GM19239 (cell line): ENCODE data around the gene LACRT.
"Not testable (repeated sequence)": the region's sequence is repeated elsewhere in the genome, so short reads cannot be mapped to it uniquely, and the experiment has no call there.

Experiments used
- DNase-seq: peaks from one replicate; pipeline ENCODE4 v3.0.0; 2011; ENCODE audit warnings: low spot score; ENCODE audit not compliant: insufficient read length
- FAIRE-seq: peaks from 2 replicates; lab custom pipeline; 2011; peaks lifted over from hg19 to GRCh38; lab: Jason Lieb, UNC

Gene LACRT

DNA sequence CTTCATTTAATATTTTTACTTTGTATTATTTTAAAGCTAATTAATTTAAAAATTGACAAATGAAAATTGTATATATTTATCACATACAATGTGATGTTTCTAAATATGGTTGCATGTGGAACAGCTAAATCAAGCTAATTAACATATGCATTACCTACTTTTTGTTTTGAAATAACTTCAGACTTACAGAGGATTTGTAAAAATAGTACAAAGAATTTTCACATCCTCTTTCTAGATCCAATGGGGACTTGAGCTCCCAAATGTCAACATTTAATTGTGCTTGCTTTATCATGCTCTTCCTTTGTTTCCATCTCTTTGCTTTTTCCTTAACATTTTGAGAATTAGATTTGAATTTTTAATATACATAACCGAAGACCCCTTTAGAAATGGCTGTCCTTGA is 6.9 kb upstream of the LACRT start:
- FAIRE-seq (no peak), DNase-seq (no peak)

DNA sequence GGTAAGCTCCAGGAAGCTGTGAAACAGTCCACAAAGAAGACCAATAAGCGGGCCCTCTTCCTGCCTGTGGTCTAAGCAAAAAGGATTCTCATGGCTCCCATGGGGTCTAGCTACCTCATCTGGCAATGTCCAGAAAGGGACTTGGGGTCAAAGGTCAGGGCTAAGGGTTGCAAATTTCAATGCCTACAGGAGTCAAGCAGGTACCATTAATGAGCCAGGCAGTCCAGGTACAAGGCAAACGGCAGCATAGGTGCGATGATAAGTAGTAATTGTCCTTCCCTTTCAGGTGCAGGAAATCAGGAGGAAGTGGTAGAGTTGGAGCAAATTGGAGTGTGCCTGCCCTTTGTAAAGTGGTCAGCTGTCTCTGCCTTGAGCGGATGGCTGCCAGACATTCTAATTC is 6.4 kb upstream of the LACRT start:
- FAIRE-seq (no peak), DNase-seq (no peak)

- not testable (repeated sequence) for DNase-seq, FAIRE-seq
Measured at GRCh38 chr12:54639112-54639511, 4.4 kb upstream of the LACRT start.

DNA sequence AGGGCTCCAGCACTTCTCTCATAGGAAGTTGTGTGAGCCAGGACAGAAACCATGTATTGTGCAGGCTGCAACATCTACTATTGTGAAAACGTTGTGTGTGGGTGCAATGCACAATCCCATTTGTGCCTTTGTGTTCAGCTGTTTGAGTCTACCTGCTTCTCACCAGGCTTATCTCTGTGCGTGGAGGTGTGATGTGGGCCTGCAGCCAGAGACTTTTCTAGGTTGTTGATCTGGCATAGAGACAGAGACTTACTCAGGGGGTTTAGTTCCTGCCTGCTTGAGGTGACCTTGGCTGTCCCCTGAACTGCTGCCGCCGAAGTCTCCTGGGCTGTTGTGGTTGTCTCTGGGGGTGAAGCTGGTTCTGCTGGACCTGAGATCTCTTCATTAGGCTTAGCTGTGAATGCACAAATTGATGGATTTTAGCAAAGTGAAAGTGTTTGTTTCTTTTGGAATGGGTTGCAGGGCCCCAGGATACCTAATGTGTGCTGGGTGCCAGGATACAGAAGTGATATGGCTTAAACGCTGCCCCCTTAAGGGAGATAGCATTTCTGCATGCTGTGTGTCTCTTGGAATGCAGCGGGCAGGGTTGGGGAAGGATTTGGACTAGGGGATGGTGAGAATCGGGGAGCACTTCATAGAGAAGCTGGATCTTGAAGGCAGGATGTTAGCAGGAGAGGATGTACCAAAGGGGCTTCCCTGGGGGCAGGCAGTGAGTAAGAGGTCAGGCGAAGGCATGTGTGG is 2.5 kb downstream of the LACRT start:
- FAIRE-seq (no peak), DNase-seq (no peak)

DNA sequence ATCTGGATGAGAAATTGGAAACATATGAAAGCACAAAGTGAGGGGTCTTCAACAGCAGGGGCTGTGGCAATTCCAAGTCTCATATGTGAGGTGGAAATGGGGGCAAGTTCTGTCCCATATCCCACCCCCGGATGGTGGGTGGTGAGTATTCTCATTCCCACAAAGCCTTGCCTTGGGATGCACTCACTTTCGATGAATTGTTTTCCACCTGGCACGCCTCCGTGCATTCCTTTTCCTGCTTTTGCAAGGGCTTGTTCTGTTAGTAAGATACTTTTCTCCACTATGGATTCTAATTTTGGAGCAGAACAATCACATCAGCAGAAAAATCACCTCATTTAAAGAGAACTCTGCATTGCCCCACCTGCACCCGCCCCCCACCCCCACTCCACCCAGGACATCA is 3.1 kb downstream of the LACRT start:
- no peak for FAIRE-seq
- no peak for DNase-seq

GRCh38 chr12:54629925-54630324 is 4.8 kb downstream of the LACRT start:
- FAIRE-seq (no peak), DNase-seq (no peak)

DNA sequence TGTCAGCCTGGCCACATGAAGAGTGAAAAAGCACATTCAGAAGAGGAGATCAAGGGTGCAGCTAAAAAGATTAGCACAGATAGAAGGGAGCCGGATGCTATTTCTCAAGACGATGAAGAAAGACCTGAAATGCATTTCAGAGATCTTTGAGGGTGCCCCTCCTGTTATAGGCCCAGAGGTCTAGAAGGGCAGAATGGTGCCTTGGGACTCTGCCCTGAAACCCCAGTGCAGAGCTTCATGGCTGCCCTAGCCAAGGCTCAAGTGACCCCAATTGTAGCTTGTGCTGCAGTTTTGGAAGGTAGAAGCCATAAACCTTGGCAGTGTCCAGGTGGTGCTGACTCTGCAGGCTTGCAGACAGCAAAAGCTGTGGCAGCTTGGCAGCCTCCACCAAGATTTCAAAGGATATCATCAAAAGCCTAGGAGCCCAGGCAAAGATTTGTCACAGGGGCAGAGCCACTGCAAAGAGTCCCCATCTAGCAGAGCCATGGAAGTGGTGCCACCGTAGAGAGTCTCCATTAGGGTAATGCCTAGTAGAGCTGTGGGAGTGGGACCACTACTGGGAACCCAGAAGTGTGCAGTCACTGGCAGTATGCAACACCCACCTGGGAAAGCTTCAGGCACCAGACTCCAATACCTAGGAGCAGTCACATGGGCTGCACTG is 6.4 kb downstream of the LACRT start:
- no peak for DNase-seq
- no peak for FAIRE-seq

DNA sequence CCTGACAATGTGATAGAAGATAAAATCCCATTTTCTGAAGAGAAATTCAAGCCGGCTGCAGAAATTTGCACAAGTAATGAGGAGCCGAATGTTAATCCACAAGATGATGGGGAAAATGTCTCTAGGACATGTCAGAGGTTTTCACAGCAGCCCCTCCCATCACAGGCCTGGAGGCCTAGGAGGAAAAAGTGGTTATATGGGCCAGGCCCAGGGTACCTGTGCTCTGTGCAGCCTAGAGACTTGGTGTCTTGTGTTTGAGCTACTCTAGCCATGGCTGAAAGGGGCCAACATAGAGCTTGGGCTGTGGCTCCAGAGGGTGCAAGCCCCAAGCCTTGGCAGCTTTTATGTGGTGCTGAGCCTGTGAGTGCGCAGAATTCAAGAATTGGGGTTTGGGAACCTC is 7.4 kb downstream of the LACRT start:
- DNase-seq (no peak), FAIRE-seq (no peak)

DNA sequence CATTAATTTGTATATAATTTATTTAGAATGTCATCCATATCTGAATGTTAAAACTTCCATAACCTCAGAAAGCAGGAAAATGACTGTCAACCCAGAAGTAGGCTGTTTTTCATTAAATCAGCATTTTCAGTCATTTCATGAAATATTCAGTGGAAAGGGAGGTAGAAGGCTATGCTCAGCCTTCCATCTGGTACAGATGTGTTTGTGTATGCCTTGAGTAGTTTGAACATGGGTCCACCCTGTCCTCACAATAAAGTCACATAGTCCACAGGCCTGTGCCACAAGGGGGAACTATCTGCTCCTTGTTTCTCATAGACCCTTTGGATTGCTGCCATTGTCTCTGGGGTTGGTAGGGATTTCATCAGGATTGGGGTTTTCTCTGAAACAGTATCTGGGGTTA is 9.1 kb downstream of the LACRT start:
- DNase-seq (no peak), FAIRE-seq (no peak)

DNA sequence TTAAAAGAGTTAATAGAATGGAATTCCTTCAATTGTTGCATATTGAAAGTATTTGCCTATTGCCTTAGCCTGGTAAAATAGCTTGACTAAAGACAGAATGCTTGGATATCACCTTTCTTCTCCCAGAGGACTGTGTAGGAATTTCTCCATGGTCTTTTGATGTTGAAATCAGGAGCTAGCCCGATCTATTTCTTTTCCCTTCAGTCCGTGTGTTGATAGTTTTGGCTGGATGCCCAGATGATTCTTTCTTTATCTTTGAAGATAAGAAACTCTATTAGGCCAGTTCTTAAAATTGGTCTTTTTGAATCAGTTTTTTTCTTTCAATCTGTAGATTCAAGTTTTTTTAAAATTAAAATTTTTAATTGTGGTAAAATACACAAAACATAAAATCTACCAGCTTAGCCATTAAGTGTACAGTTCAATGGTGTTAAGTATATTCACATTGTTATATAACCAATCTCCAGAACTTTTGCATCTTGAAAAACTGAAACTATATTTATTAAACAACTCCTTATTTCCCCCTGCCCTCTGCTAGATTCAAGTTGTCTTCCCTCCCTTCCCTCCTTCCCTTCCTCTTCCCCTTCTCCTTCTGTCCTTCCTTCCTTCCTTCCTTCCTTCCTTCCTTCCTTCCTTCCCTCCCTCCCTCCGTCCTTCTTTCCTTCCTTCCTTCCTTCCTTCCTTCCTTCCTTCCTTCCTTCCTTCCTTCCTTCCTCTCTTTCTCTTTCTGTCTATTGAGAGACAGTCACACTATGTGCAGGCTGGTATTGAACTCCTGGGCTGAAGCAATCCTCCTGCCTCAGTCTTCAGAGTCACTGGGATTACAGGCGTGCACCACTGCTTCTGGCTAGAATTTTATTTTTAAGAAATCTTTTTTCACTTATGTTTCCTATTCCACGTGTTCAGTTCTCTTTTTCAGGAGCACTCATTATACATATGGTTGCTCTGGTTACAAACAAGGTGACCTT is 10.1 kb downstream of the LACRT start:
- FAIRE-seq (no peak), DNase-seq (no peak)

- no peak for FAIRE-seq
- no peak for DNase-seq
Measured at GRCh38 chr12:54622463-54623183, 12.1 kb downstream of the LACRT start.

DNA sequence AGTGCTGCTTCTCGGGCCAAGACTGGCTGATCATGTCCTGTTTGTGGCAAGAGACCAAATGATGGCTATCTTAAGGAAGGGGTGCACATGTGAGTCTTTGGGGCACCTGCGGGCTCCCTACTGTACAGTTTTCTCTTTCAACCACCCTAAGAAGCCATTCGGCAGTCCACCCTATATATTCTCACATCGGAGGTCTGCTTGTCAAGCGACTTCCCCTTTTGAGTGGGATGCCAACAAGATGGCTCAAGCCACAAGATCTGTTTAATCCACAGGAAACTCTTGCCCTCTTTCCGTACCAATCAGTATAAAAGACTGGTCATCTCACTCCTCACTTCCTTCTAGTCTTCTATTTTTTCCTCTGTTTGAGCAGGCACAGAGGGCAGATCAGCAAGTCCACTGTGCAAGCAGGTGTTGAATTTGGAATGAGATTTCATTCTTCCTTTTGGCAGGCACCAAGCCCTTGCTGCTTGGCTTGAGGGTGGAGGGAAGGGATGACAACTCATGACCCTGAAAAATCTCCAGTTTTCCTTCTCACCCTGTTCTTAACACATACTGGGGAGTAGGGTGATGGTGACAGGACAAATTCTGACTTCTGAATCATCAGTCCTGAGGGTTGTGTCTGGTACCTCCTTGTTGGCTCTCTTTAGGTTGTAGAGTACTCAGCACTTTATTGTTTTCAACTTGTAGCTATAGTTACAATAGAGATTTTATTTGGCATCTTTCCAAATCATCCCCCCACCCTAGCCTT is 17.6 kb downstream of the LACRT start:
- FAIRE-seq (no peak), DNase-seq (no peak)

DNA sequence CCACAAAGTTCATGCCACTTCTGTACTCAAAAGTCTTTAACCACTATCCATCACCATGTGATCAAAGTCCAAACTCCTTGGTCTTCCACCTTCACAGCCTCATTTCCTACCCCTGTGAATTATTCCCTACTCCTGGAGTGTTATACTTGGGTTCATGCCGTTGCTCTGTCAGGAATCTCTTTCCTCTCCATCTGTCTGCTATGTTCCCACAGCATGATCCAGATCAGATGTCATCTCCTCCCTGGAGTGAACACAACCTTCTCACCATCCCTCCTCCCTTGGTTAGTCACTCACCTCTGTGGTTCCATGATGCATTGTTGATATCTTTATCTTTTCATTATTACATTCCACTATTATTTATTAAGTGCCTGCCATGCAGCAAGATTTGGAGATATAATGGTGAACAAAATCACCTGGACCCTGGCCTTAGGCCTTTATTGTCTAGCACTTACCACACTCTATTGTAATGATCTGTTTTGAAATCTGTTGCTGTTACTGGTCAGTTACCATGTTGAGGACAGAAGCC is 22.4 kb downstream of the LACRT start:
- FAIRE-seq (no peak), DNase-seq (no peak)

DNA sequence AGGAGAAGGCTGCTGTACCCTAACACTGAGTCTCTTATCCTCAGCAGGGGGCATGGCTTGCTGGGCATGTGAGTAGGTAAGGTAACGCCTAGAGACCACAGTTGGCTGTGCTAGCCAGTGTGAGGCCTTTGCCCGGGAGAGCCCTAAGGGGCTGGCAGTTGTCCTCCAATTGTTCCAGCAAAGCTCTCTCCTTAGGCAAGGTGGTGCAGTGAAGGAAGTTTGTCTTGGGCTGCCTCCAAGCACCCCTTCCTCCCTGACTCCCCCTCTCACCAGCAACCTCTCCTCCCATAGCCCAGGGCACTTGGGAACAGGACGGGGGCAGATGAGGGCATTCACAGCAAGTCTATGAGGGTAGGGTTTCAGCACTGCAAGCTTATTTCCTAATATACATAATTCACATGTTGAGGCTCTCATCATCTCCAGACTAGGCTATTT is 23.0 kb downstream of the LACRT start:
- DNase-seq, result no peak

DNA sequence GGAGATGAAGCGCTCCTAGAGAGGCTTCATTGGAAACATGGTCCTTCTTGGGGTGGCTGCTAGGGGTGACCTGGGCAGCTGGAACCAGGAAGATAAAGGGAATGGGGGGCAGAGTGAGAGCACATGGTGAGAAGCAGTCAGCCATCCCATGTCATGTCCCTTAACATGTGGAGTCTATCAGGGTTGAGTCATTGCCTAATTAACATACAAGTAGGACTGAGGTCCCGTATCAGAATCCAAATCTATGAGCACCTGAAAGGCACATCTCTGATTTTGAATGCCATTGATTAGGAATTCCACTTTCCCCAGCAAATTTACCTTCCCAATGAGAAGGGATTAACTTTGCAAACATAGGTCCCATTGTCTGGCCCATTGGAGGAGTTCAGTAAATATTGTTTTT is 25.9 kb downstream of the LACRT start:
- DNase-seq, result no peak
- no peak for FAIRE-seq

More for the DNA sequence above, 23.0 kb downstream of the LACRT start:
- no peak for FAIRE-seq

DNA sequence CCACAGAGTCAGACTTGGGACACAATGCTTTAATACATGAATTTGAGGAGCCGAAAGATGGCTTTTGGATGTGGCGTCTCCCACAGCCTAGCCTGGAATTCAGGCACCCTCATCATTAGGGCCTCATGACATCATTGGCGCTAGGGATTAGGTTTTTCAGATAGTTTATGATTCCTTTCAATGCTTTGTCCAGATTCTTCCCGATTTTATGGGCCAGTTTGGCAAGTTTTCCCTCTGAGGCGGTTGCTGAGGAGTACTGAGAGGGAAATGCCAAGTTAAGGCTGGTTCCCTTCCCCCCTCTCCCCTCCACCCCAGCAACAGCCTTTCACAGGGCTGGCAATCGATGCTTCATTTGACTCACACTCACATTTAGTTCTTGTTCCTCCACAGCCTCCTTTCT is 26.5 kb downstream of the LACRT start:
- FAIRE-seq (no peak), DNase-seq (no peak)

DNA sequence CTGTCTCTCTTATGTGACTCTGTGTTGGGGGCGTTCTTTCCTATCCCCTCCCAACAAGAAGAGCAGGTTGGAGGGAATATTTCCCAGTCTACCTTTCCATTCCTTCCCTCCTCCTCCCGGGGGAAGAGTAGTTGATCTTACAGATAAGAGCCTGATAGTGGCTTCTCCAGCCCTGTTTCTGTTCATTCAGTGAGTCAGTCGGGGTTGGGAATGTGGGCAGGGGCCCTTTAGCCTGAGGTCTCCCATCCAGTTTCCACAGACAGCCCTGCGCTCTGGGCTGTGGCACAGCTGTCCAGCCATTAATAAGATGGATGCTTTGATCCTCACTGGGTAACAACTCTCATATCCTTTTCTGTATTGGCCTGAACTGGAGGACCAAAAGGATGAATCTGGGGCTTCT is 28.1 kb downstream of the LACRT start:
- FAIRE-seq (no peak), DNase-seq (no peak)

DNA sequence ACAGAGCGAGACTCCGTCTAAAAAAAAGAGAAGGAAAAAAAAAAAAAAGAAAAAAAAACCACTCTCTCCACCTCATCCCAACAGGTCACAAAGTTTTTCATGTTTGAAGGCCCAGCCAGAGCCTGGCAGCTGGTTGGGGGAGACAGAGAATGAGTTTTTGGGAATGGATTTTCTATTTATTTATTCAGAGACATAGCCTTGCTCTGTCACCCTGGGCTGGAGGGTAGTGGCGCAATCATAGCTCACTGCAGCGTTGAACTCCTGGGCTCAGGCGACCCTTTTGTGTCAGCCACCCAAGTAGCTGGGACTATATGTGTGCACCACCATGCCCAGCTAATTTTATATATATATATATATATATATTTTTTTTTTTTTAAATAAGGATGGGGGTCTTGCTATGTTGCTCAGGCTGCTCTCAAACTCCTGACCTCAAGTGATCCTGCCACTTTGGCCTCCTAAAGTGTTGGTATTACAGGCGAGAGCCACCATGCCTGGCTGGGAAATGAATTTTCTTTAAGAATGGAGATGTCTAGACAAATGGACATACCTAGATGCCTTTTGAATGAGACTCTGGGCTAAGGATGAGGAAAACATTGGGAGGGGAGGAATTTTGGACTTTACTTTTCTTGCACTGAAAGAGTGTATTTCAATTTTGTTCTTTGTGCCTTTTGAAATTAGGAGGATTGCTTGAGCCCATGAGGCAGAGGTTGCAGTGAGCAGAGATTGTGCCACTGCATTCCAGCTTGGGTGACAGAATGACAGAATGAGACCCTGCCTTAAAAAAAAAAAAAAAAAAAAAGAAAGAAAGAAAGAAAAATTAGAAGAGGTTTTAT is 29.3 kb downstream of the LACRT start:
- FAIRE-seq, result no peak
- no peak for DNase-seq
